Sigmoid colon (tissue), 7 donors: Measurements from ENCODE around the gene CNNM3. TPM values are rescaled to one million over a fixed set of nuclear protein-coding genes. Genes with fewer than 3 reads are reported as not detected.

Experiments
- DNase-seq: peaks from one replicate; pipeline ENCODE4 v3.0.0-alpha.2; 2019
- H3K27ac ChIP-seq, 4 donors: fragments of 200-600 bp; sonication (generic); one replicate each; pipeline ENCODE4 v1.5.1; 2016 to 2019; ENCODE audit warnings: mild to moderate bottlenecking in 1 of 4
- H3K27me3 ChIP-seq, 3 donors: fragments of 200-600 bp; sonication (generic); one replicate each; pipeline ENCODE4 v1.5.1; 2019; ENCODE audit warnings: mild to moderate bottlenecking in 1 of 3
- H3K36me3 ChIP-seq, 4 donors: fragments of 200-600 bp; sonication (generic); one replicate each; pipeline ENCODE4 v1.5.1; 2016 to 2019
- H3K4me1 ChIP-seq, 4 donors: fragments of 200-600 bp; sonication (generic); one replicate each; pipeline ENCODE4 v1.5.1; 2017 to 2019
- H3K4me3 ChIP-seq, 4 donors: fragments of 200-600 bp; sonication (generic); one replicate each; pipeline ENCODE4 v1.5.1; 2017 to 2019; ENCODE audit warnings: mild to moderate bottlenecking in 2 of 4, moderate library complexity in 1 of 4
- H3K9me3 ChIP-seq, 4 donors: fragments of 200-600 bp in 3 of 4; sonication (generic) in 3 of 4; one replicate each; pipeline versions ENCODE4 v1.5.1 to v1.6.1; 2013 to 2019
- EP300 ChIP-seq, 4 donors: sonication (generic); formaldehyde crosslinking; IDR thresholded peaks; one replicate each; pipeline ENCODE4 v1.6.1; 2017; ENCODE audit warnings: antibody characterized with exemption in 4 of 4
- POLR2A ChIP-seq, 2 donors: fragments of 450-650 bp; IDR thresholded peaks; one replicate each; pipeline ENCODE4 v1.6.1; 2016; ENCODE audit warnings: antibody characterized with exemption in 2 of 2, mild to moderate bottlenecking in 2 of 2, moderate library complexity in 2 of 2
- POLR2AphosphoS5 ChIP-seq, 4 donors: sonication (generic); formaldehyde crosslinking; IDR thresholded peaks; one replicate each; pipeline ENCODE4 v1.6.1; 2017; ENCODE audit warnings: antibody characterized with exemption in 4 of 4
- WGBS, 2 donors: extraction: QIAGEN DNeasy Blood & Tissue Kit; methylation state at CpG; one replicate each; pipeline ENCODE4 v1.1.7; 2013; 5-methylcytosine and 5-hydroxymethylcytosine counted together
- intact Hi-C: fragments of 100-400 bp; cut with DNase I; formaldehyde crosslinking; loops from one replicate; pipeline ENCODE4 v1.15.1; 2023
- polyA plus RNA-seq, 3 donors: library from polyadenylated mRNA; stranded (reverse); fragments of 200-250 nt; gene quantifications; one replicate each; pipeline ENCODE4 v1.2.3, GENCODE V29; 2013
- total RNA-seq, 4 donors: library from RNA; depleted of rRNA; stranded (reverse); fragments of >200 nt; gene quantifications; one replicate each; pipeline ENCODE4 v1.1.0, GENCODE V29; 2016
- TF ChIP-seq, protein P1 (sequence below), 4 experiments: fragments of 450-650 bp in 3 of 4; fragments of 200-600 bp in 1 of 4; IDR thresholded peaks; one replicate each; pipeline ENCODE4 v1.5.1; 2016 to 2019; ENCODE audit warnings: antibody characterized with exemption in 4 of 4, mild to moderate bottlenecking in 3 of 4, moderate library complexity in 2 of 4
- donor health status: healthy with polysubstance abuse.
- donor health status: Bipolar disorder and iron deficiency.
- donor health status: healthy.

CNNM3 gene
- total and polyA plus RNA-seq, 7 donors = 1.2 to 16.6 (median 10.0) TPM

DNA sequence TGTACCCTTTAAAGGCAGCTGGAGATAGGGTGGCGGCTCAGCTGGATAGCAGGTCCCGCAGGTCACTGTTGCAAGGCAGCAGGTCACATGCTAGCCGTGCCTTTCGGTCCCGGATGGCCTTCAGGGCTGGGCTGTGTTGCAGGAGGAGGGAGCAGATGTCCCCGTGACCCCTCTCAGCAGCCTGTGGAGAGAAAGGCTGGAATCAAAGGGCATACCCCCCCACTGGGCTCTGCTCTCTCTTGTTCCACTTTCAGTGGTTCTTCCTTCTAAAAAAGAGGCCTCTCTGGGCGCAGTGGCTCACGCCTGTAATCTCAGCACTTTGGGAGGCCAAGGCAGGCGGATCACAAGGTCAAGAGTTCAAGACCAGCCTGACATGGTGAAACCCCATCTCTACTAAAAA is 32.2 kb downstream of the CNNM3 start:
- Histone ChIP-seq H3K4me1 (no peaks in the 10 kb centered on the region), H3K36me3 (peaks cover 8 to 71% (median 39%) of the 10 kb centered on the region in 4 donors), H3K4me3 (no peak overlapping the region), H3K27me3 (no peaks in the 10 kb centered on the region), H3K9me3 (no peaks in the 10 kb centered on the region), H3K27ac (no peak overlapping the region)
- 90 to 92% methylated on average over 9 of the region's 9 CpGs for WGBS, 2 donors
- intact Hi-C loops = no loop called here
- TF ChIP-seq POLR2A (IDR thresholded peaks at IDR 0.05) (no peak), POLR2AphosphoS5 (IDR thresholded peaks at IDR 0.05) (no peak), EP300 (IDR thresholded peaks at IDR 0.05) (no peak)
- TF ChIP-seq, protein P1, sequence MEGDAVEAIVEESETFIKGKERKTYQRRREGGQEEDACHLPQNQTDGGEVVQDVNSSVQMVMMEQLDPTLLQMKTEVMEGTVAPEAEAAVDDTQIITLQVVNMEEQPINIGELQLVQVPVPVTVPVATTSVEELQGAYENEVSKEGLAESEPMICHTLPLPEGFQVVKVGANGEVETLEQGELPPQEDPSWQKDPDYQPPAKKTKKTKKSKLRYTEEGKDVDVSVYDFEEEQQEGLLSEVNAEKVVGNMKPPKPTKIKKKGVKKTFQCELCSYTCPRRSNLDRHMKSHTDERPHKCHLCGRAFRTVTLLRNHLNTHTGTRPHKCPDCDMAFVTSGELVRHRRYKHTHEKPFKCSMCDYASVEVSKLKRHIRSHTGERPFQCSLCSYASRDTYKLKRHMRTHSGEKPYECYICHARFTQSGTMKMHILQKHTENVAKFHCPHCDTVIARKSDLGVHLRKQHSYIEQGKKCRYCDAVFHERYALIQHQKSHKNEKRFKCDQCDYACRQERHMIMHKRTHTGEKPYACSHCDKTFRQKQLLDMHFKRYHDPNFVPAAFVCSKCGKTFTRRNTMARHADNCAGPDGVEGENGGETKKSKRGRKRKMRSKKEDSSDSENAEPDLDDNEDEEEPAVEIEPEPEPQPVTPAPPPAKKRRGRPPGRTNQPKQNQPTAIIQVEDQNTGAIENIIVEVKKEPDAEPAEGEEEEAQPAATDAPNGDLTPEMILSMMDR (IDR thresholded peaks at IDR 0.05) = no peak
- DNase-seq = no peak

DNA sequence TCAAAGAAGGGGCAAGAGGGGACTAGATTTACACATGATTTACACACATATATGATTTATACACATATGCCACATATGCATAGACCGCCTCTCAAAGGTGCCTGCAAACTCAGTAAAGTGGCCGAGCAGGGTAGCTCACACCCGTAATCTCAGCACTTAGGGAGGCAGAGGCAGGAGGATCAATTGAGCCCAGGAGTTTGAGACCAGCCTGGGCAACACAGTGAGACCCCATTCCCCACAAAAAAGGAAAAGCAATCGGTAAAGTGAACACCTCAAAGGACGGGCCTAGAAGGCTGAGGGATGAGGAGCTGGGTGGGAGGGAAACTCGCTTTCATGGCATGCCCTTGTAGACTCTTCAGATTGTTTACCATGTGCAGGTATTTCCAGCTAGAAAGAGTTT is 36.6 kb downstream of the CNNM3 start:
- Histone ChIP-seq H3K27ac (no peak overlapping the region), H3K4me1 (peaks cover 0 to 18% (median 16%) of the 10 kb centered on the region in 4 donors), H3K4me3 (no peak overlapping the region), H3K27me3 (no peaks in the 10 kb centered on the region), H3K9me3 (no peaks in the 10 kb centered on the region), H3K36me3 (peaks cover 13 to 69% (median 43%) of the 10 kb centered on the region in 4 donors)
- WGBS, 2 donors = 95 to 97% methylated on average over 6 of the region's 6 CpGs
- TF ChIP-seq POLR2AphosphoS5 (IDR thresholded peaks at IDR 0.05) (no peak), POLR2A (IDR thresholded peaks at IDR 0.05) (no peak), EP300 (IDR thresholded peaks at IDR 0.05) (no peak)
- TF ChIP-seq, protein P1 (IDR thresholded peaks at IDR 0.05) = no peak
- DNase-seq = no peak
- intact Hi-C loops = no loop called here

DNA sequence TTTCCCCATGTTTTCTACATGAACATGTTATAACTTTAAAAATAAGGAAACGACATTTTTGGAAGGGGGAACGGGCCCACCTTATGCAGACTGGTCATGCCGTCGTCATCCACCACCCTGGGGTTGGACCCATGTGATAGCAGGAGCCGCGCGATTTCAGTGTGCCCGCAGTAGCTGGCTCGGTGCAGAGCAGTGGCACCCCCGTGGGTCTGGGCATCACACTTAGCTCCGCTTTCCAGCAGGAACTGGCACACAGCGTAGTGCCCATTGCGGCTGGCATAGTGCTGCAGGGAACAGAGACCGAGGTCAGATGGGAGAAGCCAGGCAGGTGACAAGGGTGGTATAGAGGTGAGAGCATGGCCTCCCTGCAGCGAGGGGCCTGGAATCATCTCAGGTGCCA is 37.3 kb downstream of the CNNM3 start:
- intact Hi-C loops = no loop called here
- Histone ChIP-seq H3K4me1 (peaks cover 0 to 21% (median 17%) of the 10 kb centered on the region in 4 donors), H3K4me3 (no peak overlapping the region), H3K27me3 (no peaks in the 10 kb centered on the region), H3K36me3 (peaks cover 6 to 62% (median 37%) of the 10 kb centered on the region in 4 donors), H3K9me3 (no peaks in the 10 kb centered on the region), H3K27ac (no peak overlapping the region)
- DNase-seq = no peak
- TF ChIP-seq EP300 (IDR thresholded peaks at IDR 0.05) = no peak
- TF ChIP-seq, protein P1 (IDR thresholded peaks at IDR 0.05) = no peak
- no peak for TF ChIP-seq POLR2A (IDR thresholded peaks at IDR 0.05)
- no peak for TF ChIP-seq POLR2AphosphoS5 (IDR thresholded peaks at IDR 0.05)
- 96 to 97% methylated on average over 15 of the region's 15 CpGs for WGBS, 2 donors

DNA sequence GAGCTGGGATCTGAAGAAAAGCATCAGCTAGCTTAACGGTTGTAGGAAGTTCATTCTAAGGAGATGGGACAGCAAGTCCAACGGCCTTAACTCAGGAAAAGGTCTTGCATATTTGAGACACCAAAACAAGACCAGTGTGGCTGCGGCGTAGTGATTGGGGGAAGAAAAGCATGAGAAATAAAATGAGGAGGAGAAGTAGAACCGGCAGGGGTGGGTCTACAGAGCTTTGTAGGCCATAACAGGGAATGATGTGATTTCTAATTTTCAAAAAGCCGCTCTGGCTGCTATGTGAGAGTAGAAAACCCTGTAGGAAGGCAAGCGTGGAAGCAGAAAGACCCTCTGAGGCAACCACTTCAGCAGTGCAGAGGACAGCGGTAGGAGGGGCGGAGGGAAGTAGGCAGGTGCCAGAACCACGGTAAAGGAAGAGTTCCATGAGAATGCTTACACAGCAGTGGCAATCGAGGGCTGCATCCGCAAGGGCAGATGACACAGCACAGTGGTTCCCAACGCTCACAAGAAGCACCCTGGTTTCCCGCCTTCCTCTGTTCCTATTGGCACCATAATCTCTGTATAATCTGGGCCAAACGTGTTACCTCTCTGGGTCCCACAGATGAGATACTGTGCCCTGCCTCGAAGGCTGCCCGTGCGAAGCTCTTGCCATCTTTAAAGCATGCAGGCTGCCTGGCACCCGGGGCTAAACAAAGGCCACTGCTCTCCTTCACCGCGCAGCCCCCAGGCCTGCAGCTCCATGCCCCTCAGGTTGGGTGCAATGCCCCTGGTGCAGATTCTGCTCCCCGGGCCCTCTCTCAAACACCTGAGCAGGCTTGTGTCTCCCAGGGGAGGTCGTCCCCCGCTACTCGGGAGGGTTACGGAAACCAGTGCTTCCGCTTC is 41.0 kb downstream of the CNNM3 start:
- H3K36me3 ChIP-seq = peaks cover 22 to 46% (median 30%) of the 10 kb centered on the region in 4 donors
- TF ChIP-seq, protein P1 (IDR thresholded peaks at IDR 0.05) = no peak
- TF ChIP-seq EP300 (IDR thresholded peaks at IDR 0.05) (no peak), POLR2AphosphoS5 (IDR thresholded peaks at IDR 0.05) (no peak), POLR2A (IDR thresholded peaks at IDR 0.05) (no peak)
- no peaks in the 10 kb centered on the region for H3K9me3 ChIP-seq
- peak; percentile 78 for DNase-seq
- H3K27me3 ChIP-seq = no peaks in the 10 kb centered on the region
- peak overlapping the region; percentile 87 to 100 (median 92) for H3K27ac ChIP-seq
- intact Hi-C loops = loop anchor here (2.0 to 5.0 kb wide), 4 partner anchors 40 to 255 kb away; partner anchors contain the start of genes ANKRD36, CNNM3, CNNM4 and KANSL3
- H3K4me3 ChIP-seq = peak overlapping the region; percentile 64 to 85 (median 74)
- WGBS, 2 donors = 10 to 15% methylated on average over 27 of the region's 27 CpGs
- peaks cover 0 to 58% (median 53%) of the 10 kb centered on the region in 4 donors for H3K4me1 ChIP-seq
